HG02623 (cell line): ENCODE data around the gene ZNF581.

Experiments
- ATAC-seq: cut with Tn5 transposase; IDR thresholded peaks from one replicate; pipeline ENCODE4 v1.9.1; 2021; ENCODE audit warnings: moderate library complexity; ENCODE audit not compliant: unreplicated experiment

ZNF581 gene

DNA sequence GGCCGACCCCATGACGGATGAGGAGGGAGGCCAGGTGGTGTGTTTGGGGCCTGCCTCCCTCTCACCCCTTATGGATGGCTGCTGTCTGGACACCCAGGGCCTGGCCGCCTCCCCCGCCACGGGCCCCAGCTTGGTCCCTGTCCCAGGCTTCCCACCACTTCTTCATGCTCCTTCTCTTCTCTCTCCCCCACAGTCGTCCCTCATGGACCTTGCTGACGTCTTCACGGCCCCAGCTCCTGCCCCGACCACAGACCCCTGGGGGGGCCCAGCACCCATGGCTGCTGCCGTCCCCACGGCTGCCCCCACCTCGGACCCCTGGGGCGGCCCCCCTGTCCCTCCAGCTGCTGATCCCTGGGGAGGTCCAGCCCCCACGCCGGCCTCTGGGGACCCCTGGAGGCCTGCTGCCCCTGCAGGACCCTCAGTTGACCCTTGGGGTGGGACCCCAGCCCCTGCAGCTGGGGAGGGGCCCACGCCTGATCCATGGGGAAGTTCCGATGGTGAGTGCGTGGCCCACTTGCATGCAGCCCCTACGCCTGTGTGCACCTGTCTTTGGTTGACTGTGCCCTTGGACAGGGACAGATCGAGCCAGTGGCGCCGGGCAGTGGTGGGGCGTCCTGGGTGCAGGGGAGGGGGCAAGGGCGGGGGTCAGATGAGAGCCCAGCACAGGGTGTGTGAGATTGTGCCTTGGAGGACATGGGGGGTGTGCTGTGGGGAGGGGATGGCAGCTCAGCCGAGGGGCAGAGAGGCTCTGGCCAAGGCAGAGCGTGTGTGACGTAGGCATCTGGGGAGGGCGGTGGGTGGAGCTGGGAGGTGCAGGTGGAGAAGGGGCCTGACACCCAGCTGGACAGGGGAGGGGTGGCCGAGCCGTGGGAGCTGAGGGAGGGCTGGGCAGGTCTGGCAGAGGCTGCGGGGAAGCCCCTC is 48.4 kb downstream of the ZNF581 start:
- no peak for ATAC-seq

- ATAC-seq, result no peak
Measured at GRCh38 chr19:55692681-55693081, 49.2 kb downstream of the ZNF581 start.

- no peak for ATAC-seq
Measured at GRCh38 chr19:55693336-55693974, 50.0 kb downstream of the ZNF581 start.

DNA sequence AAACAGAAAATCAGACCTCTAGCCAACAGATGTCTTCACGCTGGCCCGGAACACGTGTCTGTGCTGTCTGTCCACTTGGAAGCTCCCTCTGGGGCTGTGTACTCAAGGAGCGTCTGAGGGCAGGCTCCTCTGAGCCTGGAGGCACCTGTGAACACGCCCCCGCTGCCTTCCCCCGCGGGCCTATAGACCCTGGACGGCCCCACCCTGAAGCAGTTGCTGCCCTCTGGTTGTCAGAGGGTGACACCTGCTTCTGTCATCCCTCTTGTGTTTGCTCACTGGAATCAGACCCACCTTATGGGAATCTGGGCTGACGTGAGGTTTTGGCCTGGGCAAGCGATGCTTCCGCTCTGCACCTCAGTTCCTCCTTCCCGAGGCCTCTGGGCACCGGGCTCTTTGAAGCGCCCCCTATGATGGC is 50.8 kb downstream of the ZNF581 start:
- no peak for ATAC-seq

DNA sequence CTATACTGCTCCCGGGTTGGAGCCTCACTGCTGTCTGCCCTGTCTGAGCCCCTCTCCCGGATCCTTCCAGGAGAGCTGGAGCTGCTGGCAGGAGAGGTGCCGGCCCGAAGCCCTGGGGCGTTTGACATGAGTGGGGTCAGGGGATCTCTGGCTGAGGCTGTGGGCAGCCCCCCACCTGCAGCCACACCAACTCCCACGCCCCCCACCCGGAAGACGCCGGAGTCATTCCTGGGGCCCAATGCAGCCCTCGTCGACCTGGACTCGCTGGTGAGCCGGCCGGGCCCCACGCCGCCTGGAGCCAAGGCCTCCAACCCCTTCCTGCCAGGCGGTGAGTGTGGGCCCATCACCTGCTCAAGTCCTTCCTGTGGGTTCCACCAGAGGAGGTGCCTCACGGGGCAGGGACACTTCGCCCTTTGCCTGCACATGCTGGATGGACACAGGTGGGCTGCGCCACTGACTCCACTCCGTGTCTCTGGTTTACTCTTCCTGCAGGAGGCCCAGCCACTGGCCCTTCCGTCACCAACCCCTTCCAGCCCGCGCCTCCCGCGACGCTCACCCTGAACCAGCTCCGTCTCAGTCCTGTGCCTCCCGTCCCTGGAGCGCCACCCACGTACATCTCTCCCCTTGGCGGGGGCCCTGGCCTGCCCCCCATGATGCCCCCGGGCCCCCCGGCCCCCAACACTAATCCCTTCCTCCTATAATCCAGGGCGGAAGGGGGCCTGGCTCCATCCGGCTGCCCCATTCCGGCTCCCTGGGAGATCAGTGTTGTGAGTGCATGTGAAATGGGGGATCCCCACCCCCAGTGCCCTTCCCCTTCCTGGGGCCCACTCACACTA is 51.4 kb downstream of the ZNF581 start:
- ATAC-seq, result no peak
